Thyroid gland (tissue), 4 donors: Measurements from ENCODE around the gene CIZ1.

Experiments used
- POLR2A ChIP-seq, 2 donors: fragments of 450-650 bp; IDR thresholded peaks; one replicate each; pipeline ENCODE4 v1.6.1; 2017; ENCODE audit warnings: antibody characterized with exemption in 2 of 2, mild to moderate bottlenecking in 2 of 2, moderate library complexity in 1 of 2
- TF ChIP-seq, protein P1 (sequence below), 6 experiments: fragments of 200-600 bp in 3 of 6; fragments of 450-650 bp in 3 of 6; sonication (generic) in 3 of 6; IDR thresholded peaks; one replicate each; pipeline ENCODE4 v1.5.1; 2016 to 2019; ENCODE audit warnings: antibody characterized with exemption in 6 of 6, mild to moderate bottlenecking in 2 of 6, inconsistent platforms in 1 of 6, moderate library complexity in 1 of 6

DNA sequence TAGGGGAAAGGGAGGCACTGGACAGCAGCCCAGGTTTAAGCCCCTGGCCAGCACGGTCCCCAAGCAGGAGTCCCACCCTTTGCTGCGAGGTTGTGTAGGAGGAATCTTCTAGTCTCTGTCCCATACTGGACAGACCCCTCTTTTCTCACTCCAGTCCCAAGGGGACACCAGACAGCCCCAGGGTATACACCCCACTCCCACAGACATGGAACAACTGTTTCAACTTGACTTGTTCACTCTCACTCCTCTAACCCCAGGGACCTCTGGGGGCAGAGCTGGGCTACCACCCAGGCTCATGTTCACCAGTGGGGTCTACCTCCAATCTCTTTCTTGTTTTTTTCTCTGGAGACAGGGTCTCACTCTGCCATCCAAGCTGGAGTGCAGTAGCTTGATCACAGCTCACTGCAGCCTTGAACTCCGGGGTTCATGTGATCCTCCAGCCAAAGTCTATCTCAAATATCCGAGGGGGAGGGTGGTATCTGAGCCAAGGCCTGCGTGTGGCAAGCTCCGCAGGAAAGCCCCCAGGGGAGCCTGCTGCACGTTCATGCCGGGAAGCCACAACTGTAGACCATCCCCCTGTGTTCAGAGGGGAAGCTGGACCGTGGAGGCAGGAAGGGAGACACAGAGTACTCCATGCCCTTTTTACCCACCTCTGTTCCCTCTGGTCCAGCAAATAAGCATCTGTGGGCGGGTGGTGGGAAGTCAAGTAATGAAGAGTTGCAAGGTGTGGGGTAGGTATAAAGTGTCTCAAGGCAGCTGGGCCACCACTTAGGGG lies 65.6 kb downstream of the CIZ1 start:
- TF ChIP-seq, protein P1, sequence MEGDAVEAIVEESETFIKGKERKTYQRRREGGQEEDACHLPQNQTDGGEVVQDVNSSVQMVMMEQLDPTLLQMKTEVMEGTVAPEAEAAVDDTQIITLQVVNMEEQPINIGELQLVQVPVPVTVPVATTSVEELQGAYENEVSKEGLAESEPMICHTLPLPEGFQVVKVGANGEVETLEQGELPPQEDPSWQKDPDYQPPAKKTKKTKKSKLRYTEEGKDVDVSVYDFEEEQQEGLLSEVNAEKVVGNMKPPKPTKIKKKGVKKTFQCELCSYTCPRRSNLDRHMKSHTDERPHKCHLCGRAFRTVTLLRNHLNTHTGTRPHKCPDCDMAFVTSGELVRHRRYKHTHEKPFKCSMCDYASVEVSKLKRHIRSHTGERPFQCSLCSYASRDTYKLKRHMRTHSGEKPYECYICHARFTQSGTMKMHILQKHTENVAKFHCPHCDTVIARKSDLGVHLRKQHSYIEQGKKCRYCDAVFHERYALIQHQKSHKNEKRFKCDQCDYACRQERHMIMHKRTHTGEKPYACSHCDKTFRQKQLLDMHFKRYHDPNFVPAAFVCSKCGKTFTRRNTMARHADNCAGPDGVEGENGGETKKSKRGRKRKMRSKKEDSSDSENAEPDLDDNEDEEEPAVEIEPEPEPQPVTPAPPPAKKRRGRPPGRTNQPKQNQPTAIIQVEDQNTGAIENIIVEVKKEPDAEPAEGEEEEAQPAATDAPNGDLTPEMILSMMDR (IDR thresholded peaks at IDR 0.05), result no peak
- no peak for TF ChIP-seq POLR2A (IDR thresholded peaks at IDR 0.05)
